Midbrain (tissue), 1 donor: ENCODE data around the gene PAFAH1B1.
A peak's percentile ranks its signal among the peaks of the same experiment; 100 is the strongest.
"Not testable (repeated sequence)": the region's sequence is repeated elsewhere in the genome, so short reads cannot be mapped to it uniquely, and the experiment has no call there.

Source experiments
- DNase-seq: peaks from one replicate; lab custom pipeline; 2025; lab: John Stamatoyannopoulos, UW

Gene PAFAH1B1

GRCh38 chr17:2592971-2593820 is at the start of gene PAFAH1B1:
Gene PAFAH1B1, plus strand, starts transcription at chr17:2593654. Its CDS starts 44,635 bp downstream, at chr17:2638289.
- peak; percentile 90 for DNase-seq

GRCh38 chr17:2545393-2545792 is 48.1 kb upstream of the PAFAH1B1 start:
- DNase-seq: no peak

DNA sequence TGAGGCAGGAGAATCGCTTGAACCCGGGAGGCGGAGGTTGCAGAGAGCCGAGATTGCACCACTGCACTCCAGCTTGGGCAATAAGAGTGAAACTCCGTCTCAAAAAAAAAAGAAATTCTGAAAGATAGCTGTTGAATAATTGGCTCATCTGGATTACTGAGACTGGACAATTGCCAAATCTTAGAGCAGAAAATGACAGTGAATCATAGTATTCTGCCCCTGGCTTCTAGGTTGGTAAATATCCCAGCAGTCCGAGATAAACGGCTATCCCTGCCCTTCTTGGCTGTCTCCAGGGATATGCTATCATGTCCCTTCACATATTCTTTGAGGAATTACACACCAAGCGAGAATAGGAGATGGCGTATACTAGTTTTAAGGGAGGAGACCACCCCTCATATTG is 46.3 kb upstream of the PAFAH1B1 start:
- DNase-seq: no peak

- not testable (repeated sequence) for DNase-seq
Measured at GRCh38 chr17:2548026-2548425, 45.4 kb upstream of the PAFAH1B1 start.

GRCh38 chr17:2549392-2550211 is 43.9 kb upstream of the PAFAH1B1 start:
- no peak for DNase-seq

DNA sequence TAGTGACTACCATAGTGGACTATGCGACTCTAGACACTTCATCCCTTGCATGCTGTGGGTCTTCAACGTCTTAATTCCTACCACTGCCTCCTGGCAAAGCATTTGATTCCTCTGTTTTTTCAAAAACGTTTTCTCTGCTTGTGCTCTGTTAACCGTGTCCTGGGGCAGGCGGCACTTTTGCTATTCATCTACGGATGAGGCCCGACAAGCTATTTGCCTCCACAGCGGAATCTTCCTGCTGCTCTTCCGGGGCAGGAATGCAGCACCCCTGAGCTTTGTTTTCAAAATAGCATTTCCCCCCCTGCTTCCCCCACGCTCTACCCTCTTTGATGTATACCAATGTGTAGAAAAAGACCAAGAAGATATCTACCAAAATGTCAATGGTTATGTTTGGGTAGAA is 42.0 kb upstream of the PAFAH1B1 start:
- no peak for DNase-seq

- no peak for DNase-seq
Measured at GRCh38 chr17:2551928-2552327, 41.5 kb upstream of the PAFAH1B1 start.

GRCh38 chr17:2560658-2561057 is 32.8 kb upstream of the PAFAH1B1 start:
- no peak for DNase-seq

GRCh38 chr17:2562162-2562858 is 31.1 kb upstream of the PAFAH1B1 start:
- DNase-seq: no peak

DNA sequence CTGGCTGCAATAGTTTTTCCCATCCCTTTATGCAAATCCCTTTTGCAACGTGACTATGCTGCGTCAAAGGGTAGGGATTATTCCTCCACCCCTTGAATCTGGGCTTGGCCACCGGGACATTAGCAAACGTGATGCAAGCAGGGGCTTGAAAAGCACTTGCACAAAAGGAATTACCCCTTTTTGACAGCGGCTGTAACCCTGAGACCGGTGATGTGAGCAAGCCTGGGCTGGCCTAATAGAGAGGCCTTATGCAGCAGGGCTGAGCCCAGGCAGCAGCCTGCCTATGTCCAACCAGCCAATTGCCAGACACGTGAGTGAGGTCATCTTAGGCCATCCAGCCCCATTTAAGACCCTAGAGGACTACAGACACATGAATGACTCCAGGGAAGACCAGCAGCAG is 30.4 kb upstream of the PAFAH1B1 start:
- no peak for DNase-seq

GRCh38 chr17:2563543-2563942 is 29.9 kb upstream of the PAFAH1B1 start:
- no peak for DNase-seq

DNA sequence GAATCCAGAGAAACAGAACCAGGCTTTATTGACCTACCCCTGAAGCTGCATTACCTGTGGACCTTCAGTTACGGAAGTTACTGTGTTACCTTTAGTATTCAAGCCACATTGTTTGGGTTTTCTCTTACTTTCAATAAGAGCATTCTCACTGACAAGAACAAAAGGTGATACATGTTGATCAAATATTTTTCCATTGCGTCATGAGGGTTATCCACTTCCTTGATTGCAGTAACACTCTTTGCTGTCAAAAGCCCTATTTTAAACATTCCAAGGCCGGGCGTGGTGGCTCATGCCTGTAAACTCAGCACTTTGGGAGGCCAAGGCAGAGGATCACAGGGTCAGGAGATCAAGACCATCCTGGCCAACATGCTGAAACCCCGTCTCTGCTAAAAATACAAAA is 28.6 kb upstream of the PAFAH1B1 start:
- no peak for DNase-seq

GRCh38 chr17:2566056-2566455 is 27.4 kb upstream of the PAFAH1B1 start:
- DNase-seq: no peak

DNA sequence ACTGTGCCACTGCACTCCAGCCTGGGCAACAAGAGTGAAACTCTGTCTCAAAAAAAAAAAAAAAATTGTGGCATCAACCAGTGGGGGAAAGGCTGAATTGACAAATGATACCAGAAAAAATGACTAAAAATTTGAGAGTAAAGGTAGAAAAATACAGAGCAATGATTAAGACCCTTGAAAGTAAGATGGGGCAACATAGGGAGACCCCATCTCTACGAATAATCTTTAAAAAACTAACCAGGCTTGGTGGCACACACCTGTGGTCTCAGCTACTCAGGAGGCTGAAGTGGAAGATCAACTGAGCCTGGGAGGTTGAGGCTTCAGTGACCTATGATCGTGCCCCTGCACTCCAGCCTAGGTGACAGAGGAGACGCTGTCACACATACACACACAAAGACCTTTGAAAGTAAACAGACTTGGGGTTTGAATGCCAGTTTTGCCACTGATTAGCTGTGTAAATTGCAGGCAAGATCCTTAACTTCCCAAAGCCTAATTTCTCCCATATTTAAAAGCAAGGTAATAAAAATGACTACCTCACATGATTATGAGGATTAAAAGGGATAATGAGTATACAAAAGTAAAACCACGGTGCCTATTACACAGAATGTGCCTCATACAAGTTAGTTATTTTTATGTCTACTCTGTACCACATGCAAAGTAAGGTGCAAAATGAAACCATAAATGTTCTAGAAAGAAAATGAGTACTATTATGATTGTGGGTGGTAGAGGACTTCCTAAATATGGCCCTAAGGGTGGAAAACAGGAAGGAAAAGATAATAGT is 21.7 kb upstream of the PAFAH1B1 start:
- DNase-seq: no peak

DNA sequence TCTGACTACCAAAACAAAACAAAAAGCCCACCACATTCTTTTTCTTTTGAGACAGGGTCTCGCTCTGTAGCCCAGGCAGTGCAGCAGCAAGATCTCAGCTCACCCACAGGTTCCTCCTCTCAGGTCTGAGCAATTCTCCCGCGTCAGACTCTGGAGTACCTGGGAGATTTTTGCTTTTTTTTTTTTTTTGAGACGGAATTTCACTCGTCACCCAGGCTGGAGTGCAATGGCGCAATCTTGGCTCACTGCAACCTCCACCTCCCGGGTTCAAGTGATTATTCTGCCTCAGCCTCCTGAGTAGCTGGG is 21.2 kb upstream of the PAFAH1B1 start:
- DNase-seq: not testable (repeated sequence)

GRCh38 chr17:2580151-2580550 is 13.3 kb upstream of the PAFAH1B1 start:
- DNase-seq: peak; percentile 11

DNA sequence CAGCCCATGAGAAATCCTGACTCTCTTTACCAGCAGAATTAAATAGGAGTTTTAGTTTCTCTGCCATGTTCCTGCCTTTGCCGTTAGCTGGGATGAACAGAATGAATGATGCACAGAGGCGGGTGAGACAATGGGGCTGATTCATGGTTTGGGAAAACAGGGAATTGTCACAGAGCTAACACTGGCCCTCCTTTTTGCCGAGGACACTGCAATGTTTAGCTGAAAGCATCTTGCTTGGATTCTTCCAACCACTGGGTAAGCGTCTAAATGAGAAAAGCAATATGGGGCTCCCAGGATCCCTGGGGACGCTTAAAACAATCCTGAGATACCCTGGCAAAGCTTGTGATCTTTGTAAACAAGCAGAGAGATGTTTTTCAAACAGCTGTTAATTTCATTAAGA is 12.8 kb upstream of the PAFAH1B1 start:
- peak; percentile 85 for DNase-seq

DNA sequence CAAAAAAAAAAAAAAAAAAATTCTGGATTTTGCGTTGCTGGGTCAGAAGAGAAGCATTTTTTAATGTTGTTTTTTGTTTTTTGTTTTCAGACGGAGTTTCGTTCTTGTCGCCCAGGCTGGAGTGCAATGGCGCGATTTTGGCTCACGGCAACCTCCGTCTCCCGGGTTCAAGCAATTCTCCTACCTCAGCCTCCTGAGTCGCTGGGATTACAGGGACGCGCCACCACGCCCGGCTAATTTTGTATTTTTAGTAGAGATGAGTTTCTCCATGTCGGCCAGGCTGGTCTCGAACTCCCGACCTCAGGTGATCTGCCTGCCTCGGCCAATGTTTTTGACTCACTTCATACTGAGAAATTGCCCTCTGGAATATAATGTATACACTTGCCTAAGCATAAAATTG is 11.0 kb upstream of the PAFAH1B1 start:
- no peak for DNase-seq

DNA sequence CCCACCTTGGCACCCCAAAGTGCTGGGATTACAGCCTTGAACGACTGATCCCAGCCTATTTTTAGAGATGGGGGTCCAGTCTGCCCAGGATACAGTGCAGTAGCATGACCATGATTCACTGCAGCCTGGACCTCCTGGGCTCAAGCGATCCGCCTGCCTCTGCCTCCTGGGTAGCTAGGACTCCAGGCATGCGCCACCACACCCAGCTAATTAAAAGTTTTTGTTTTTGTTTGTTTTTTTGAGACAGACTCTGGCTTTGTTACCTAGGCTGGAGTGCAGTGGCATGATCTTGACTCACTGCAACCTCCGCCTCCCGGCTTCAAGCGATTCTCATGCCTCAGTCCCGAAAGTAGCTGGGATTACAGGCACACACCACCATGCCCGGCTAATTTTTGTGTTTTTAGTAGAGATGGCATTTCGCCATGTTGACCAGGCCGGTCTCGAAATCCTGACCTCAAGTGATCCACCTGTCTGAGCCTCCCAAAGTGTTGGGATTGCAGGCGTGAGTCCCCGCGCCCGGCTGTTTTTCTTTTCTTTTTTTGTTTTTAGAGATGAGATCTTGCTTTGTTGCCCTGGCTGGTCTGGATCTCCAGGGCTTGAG is 2.3 kb upstream of the PAFAH1B1 start:
- no peak for DNase-seq

GRCh38 chr17:2593821-2594721 is 617 bp downstream of the PAFAH1B1 start:
- DNase-seq: peak; percentile 89
